Uterus (tissue), 2 donors: ENCODE data around the gene KCNQ5.

Source experiments
- POLR2A ChIP-seq, 2 donors: fragments of 450-650 bp; IDR thresholded peaks; one replicate each; pipeline ENCODE4 v1.6.1; 2016; ENCODE audit warnings: antibody characterized with exemption in 2 of 2, mild to moderate bottlenecking in 1 of 2, moderate library complexity in 1 of 2
- TF ChIP-seq, protein P1 (sequence below), 4 experiments: fragments of 200-600 bp in 2 of 4; fragments of 450-650 bp in 2 of 4; sonication (generic) in 2 of 4; IDR thresholded peaks; one replicate each; pipeline ENCODE4 v1.5.1; 2016 to 2019; ENCODE audit warnings: antibody characterized with exemption in 4 of 4, mild to moderate bottlenecking in 2 of 4, moderate library complexity in 1 of 4

DNA sequence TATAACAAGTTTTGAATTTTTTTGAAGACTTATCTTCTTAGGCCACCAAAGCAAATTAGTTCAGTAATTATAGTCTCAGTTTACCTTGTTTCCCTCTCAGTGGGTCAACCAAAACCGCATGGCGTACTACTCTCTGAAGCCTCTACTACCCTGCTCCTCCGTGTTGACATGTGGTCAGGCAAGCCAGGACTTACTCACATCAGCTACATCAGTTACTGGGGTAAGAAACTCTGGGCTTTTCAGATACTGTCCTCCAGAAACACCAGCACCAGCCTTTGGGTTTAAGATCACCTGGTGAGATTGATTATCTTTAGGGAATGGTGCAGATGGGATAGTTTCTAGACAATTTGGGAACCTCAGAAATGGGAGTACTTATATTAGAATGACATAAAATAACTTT is 55.1 kb downstream of the KCNQ5 start:
- TF ChIP-seq, protein P1, sequence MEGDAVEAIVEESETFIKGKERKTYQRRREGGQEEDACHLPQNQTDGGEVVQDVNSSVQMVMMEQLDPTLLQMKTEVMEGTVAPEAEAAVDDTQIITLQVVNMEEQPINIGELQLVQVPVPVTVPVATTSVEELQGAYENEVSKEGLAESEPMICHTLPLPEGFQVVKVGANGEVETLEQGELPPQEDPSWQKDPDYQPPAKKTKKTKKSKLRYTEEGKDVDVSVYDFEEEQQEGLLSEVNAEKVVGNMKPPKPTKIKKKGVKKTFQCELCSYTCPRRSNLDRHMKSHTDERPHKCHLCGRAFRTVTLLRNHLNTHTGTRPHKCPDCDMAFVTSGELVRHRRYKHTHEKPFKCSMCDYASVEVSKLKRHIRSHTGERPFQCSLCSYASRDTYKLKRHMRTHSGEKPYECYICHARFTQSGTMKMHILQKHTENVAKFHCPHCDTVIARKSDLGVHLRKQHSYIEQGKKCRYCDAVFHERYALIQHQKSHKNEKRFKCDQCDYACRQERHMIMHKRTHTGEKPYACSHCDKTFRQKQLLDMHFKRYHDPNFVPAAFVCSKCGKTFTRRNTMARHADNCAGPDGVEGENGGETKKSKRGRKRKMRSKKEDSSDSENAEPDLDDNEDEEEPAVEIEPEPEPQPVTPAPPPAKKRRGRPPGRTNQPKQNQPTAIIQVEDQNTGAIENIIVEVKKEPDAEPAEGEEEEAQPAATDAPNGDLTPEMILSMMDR (IDR thresholded peaks at IDR 0.05): no peak
- TF ChIP-seq POLR2A (IDR thresholded peaks at IDR 0.05): no peak
